ENCODE data around the gene TNNI3.

- TF ChIP-seq, protein P1, sequence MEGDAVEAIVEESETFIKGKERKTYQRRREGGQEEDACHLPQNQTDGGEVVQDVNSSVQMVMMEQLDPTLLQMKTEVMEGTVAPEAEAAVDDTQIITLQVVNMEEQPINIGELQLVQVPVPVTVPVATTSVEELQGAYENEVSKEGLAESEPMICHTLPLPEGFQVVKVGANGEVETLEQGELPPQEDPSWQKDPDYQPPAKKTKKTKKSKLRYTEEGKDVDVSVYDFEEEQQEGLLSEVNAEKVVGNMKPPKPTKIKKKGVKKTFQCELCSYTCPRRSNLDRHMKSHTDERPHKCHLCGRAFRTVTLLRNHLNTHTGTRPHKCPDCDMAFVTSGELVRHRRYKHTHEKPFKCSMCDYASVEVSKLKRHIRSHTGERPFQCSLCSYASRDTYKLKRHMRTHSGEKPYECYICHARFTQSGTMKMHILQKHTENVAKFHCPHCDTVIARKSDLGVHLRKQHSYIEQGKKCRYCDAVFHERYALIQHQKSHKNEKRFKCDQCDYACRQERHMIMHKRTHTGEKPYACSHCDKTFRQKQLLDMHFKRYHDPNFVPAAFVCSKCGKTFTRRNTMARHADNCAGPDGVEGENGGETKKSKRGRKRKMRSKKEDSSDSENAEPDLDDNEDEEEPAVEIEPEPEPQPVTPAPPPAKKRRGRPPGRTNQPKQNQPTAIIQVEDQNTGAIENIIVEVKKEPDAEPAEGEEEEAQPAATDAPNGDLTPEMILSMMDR (IDR thresholded peaks at IDR 0.05), result peak in 1 of 3 experiments; percentile 21
- TF ChIP-seq POLR2AphosphoS5 (IDR thresholded peaks at IDR 0.05) (no peak), POLR2A (IDR thresholded peaks at IDR 0.05; ENCODE audit: low read depth) (no peak), EP300 (IDR thresholded peaks at IDR 0.05) (no peak)
Observed at GRCh38 chr19:55146078-55146704, 11.3 kb downstream of the TNNI3 start.

Data from esophagus muscularis mucosa (tissue), 4 donors.